Tongue (tissue), 2 donors: ENCODE results near the gene FRZB. TPM values are rescaled to one million over a fixed set of nuclear protein-coding genes. Genes with fewer than 3 reads are reported as not detected.
"Not testable (repeated sequence)": the region's sequence is repeated elsewhere in the genome, so short reads cannot be mapped to it uniquely, and the experiment has no call there.

Source experiments
- DNase-seq: peaks from one replicate; pipeline ENCODE4 v3.0.0-alpha.2; 2015
- total RNA-seq: library from RNA; depleted of rRNA; stranded (reverse); fragments of >200 nt; gene quantifications from one replicate; pipeline ENCODE4 v1.2.3, GENCODE V29; 2014

The FRZB gene
- total RNA-seq, 1 donor from 2014 or later = 38.0 TPM

GRCh38 chr2:182890773-182891378 lies 24.4 kb upstream of the FRZB start:
- DNase-seq = no peak

GRCh38 chr2:182890305-182890704 lies 23.9 kb upstream of the FRZB start:
- no peak for DNase-seq

GRCh38 chr2:182887753-182888415 lies 21.4 kb upstream of the FRZB start:
- no peak for DNase-seq

- no peak for DNase-seq
Measured at GRCh38 chr2:182887093-182887492, 20.7 kb upstream of the FRZB start.

GRCh38 chr2:182885771-182886170 lies 19.3 kb upstream of the FRZB start:
- DNase-seq = no peak

- no peak for DNase-seq
Measured at GRCh38 chr2:182883451-182883850, 17.0 kb upstream of the FRZB start.

GRCh38 chr2:182880100-182880499 lies 13.7 kb upstream of the FRZB start:
- not testable (repeated sequence) for DNase-seq

- DNase-seq = not testable (repeated sequence)
Measured at GRCh38 chr2:182876653-182877052, 10.2 kb upstream of the FRZB start.

- DNase-seq = no peak
Measured at GRCh38 chr2:182870227-182870626, 3.8 kb upstream of the FRZB start.

- DNase-seq = no peak
Measured at GRCh38 chr2:182868054-182868796, 1.8 kb upstream of the FRZB start.

GRCh38 chr2:182867426-182868053 lies 1.1 kb upstream of the FRZB start:
- DNase-seq = no peak

- peak; percentile 30 for DNase-seq
Measured at GRCh38 chr2:182866095-182866460, 359 bp downstream of the FRZB start.

GRCh38 chr2:182864949-182865570 lies 1.4 kb downstream of the FRZB start:
- DNase-seq = no peak

- DNase-seq = no peak
Measured at GRCh38 chr2:182863642-182864041, 2.8 kb downstream of the FRZB start.

- DNase-seq = peak; percentile 34
Measured at GRCh38 chr2:182862091-182862490, 4.3 kb downstream of the FRZB start.

GRCh38 chr2:182860858-182861257 lies 5.6 kb downstream of the FRZB start:
- no peak for DNase-seq

- no peak for DNase-seq
Measured at GRCh38 chr2:182858671-182859070, 7.8 kb downstream of the FRZB start.

- no peak for DNase-seq
Measured at GRCh38 chr2:182855376-182855775, 11.1 kb downstream of the FRZB start.

GRCh38 chr2:182854375-182855105 lies 11.9 kb downstream of the FRZB start:
- DNase-seq = no peak

GRCh38 chr2:182852801-182853200 lies 13.6 kb downstream of the FRZB start:
- DNase-seq = no peak

GRCh38 chr2:182852090-182852489 lies 14.3 kb downstream of the FRZB start:
- DNase-seq = peak; percentile 40
